Loucy (cell line): Measurements from ENCODE around the gene MTX2.

Experiments used
- H2AFZ ChIP-seq: fragments of 200-600 bp; sonication (generic); 2 replicates; pipeline ENCODE4 v1.6.0; 2016; ENCODE audit warnings: antibody characterized with exemption, mild to moderate bottlenecking, low read length, moderate library complexity
- H3F3A ChIP-seq: fragments of 200-600 bp; 2 replicates; pipeline ENCODE4 v1.6.0; 2016; ENCODE audit warnings: antibody characterized with exemption, low read depth, mild to moderate bottlenecking
- H3K27me3 ChIP-seq: fragments of 200-600 bp; sonication (generic); 2 replicates; pipeline ENCODE4 v1.6.1; 2014; ENCODE audit warnings: low read length, mild to moderate bottlenecking; ENCODE audit not compliant: insufficient read depth, poor library complexity, severe bottlenecking
- H3K36me3 ChIP-seq: fragments of 200-600 bp; sonication (generic); 2 replicates; pipeline ENCODE4 v1.6.1; 2016; ENCODE audit warnings: low read length; ENCODE audit not compliant: insufficient read depth
- H3K4me1 ChIP-seq: fragments of 200-600 bp; sonication (generic); 2 replicates; pipeline ENCODE4 v1.5.1; 2014; ENCODE audit warnings: low read length, mild to moderate bottlenecking; ENCODE audit not compliant: insufficient read depth, poor library complexity, severe bottlenecking
- H3K4me2 ChIP-seq: fragments of 200-600 bp; sonication (generic); 2 replicates; pipeline ENCODE4 v1.6.0; 2014; ENCODE audit warnings: antibody characterized with exemption, low read length, low read depth, mild to moderate bottlenecking; ENCODE audit not compliant: poor library complexity, severe bottlenecking
- H3K4me3 ChIP-seq: fragments of 200-600 bp; sonication (generic); 2 replicates; pipeline ENCODE4 v1.5.1; 2014; ENCODE audit warnings: low read length, mild to moderate bottlenecking, mixed read lengths; ENCODE audit not compliant: poor library complexity, severe bottlenecking
- H3K79me2 ChIP-seq: fragments of 200-600 bp; sonication (generic); 2 replicates; pipeline ENCODE4 v1.6.1; 2014; ENCODE audit warnings: low read length; ENCODE audit not compliant: insufficient read depth
- H3K9ac ChIP-seq: fragments of 200-600 bp; sonication (generic); 2 replicates; pipeline ENCODE4 v1.6.0; 2014; ENCODE audit warnings: mild to moderate bottlenecking, low read depth, low read length, moderate library complexity; ENCODE audit not compliant: poor library complexity, severe bottlenecking
- H3K9me2 ChIP-seq: fragments of 200-600 bp; sonication (generic); replicated peaks from 2 replicates; pipeline ENCODE4 v1.6.1; 2016; ENCODE audit warnings: low read depth, low read length, mixed read lengths
- H3K9me3 ChIP-seq: fragments of 200-600 bp; sonication (generic); 2 replicates; pipeline ENCODE4 v1.6.1; 2014; ENCODE audit warnings: mild to moderate bottlenecking, antibody characterized with exemption, low read length, low read depth; ENCODE audit not compliant: insufficient read depth
- H4K20me1 ChIP-seq: fragments of 200-600 bp; sonication (generic); 2 replicates; pipeline ENCODE4 v1.6.0; 2014; ENCODE audit warnings: antibody characterized with exemption, low read length, mild to moderate bottlenecking; ENCODE audit not compliant: insufficient read depth, poor library complexity, severe bottlenecking
- EZH2phosphoT487 ChIP-seq: fragments of 200-600 bp; IDR thresholded peaks from 2 replicates; pipeline ENCODE4 v1.6.1; 2018; ENCODE audit warnings: antibody characterized with exemption, mild to moderate bottlenecking, moderate library complexity, borderline replicate concordance
- TF ChIP-seq, protein P1 (sequence below): fragments of 200-600 bp; sonication (generic); conservative IDR thresholded peaks from 2 replicates; pipeline ENCODE4 v1.5.1; 2014; ENCODE audit warnings: mild to moderate bottlenecking, antibody characterized with exemption, low read length

MTX2 gene

GRCh38 chr2:176234940-176235339 is 34.3 kb upstream of the MTX2 start:
- H3K36me3 ChIP-seq: no peaks in the 10 kb centered on the region
- peaks cover 14% of the 10 kb centered on the region for H3K4me1 ChIP-seq
- H3K4me3 ChIP-seq: no peak overlapping the region
- no peaks in the 10 kb centered on the region for H3K9me2 ChIP-seq
- H4K20me1 ChIP-seq: no peaks in the 10 kb centered on the region
- no peaks in the 10 kb centered on the region for H3K79me2 ChIP-seq
- H3K27me3 ChIP-seq: no peaks in the 10 kb centered on the region
- no peaks in the 10 kb centered on the region for H3K9me3 ChIP-seq
- H3F3A ChIP-seq: no peaks in the 10 kb centered on the region
- TF ChIP-seq, protein P1, sequence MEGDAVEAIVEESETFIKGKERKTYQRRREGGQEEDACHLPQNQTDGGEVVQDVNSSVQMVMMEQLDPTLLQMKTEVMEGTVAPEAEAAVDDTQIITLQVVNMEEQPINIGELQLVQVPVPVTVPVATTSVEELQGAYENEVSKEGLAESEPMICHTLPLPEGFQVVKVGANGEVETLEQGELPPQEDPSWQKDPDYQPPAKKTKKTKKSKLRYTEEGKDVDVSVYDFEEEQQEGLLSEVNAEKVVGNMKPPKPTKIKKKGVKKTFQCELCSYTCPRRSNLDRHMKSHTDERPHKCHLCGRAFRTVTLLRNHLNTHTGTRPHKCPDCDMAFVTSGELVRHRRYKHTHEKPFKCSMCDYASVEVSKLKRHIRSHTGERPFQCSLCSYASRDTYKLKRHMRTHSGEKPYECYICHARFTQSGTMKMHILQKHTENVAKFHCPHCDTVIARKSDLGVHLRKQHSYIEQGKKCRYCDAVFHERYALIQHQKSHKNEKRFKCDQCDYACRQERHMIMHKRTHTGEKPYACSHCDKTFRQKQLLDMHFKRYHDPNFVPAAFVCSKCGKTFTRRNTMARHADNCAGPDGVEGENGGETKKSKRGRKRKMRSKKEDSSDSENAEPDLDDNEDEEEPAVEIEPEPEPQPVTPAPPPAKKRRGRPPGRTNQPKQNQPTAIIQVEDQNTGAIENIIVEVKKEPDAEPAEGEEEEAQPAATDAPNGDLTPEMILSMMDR: no peak
- TF ChIP-seq EZH2phosphoT487: no peak
- peak overlapping the region; percentile 40; the same call in 1 of the 2 replicates for H2AFZ ChIP-seq
- H3K9ac ChIP-seq: no peak overlapping the region
- no peak overlapping the region for H3K4me2 ChIP-seq

DNA sequence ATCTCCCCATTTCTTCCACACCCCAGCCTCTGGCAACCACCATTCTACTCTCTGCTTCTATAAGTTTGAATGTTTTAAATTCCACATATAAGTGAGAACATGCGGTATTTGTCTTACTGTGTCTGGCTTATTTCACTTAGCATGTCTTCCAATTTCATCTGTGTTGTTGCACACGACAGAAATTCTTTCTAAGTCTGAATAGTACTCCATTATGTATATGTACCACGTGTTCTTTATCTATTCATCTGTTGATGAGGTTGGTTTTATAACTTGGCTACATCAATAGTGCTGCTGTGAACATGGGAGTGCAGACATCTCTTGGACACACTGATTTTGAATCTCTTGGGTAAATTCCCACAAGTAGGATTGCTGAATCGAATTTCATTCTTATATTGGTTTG is 31.8 kb upstream of the MTX2 start:
- Histone ChIP-seq H3K4me2 (no peak overlapping the region), H3K4me1 (peaks cover 19% of the 10 kb centered on the region), H2AFZ (no peak overlapping the region), H3K36me3 (no peaks in the 10 kb centered on the region), H3K9me2 (no peaks in the 10 kb centered on the region), H3F3A (no peaks in the 10 kb centered on the region), H3K4me3 (no peak overlapping the region), H4K20me1 (no peaks in the 10 kb centered on the region), H3K79me2 (no peaks in the 10 kb centered on the region), H3K27me3 (no peaks in the 10 kb centered on the region), H3K9me3 (no peaks in the 10 kb centered on the region), H3K9ac (no peak overlapping the region)
- TF ChIP-seq, protein P1: no peak
- no peak for TF ChIP-seq EZH2phosphoT487

DNA sequence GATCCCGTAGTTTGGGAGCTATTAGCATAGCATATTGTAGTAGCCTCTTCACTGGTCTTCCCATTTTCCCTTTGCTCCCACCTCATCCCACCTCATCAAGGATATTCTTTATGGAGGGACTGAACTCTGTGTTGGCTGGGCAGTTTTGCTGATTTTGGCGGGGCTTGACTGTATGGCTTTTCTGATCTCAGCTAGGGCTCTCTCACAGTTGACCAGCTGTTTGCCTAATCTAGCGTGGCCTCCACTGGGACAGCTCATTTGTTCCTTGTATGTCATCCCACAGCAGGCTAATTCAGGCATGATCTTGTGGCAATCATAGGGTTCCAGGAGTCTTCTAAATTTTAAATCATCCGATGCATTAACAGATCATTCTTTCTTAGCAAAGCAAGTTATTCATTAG is 30.2 kb upstream of the MTX2 start:
- H3K9me2 ChIP-seq: no peaks in the 10 kb centered on the region
- no peak for TF ChIP-seq EZH2phosphoT487
- TF ChIP-seq, protein P1: no peak
- no peaks in the 10 kb centered on the region for H3K79me2 ChIP-seq
- no peaks in the 10 kb centered on the region for H4K20me1 ChIP-seq
- H3K4me2 ChIP-seq: no peak overlapping the region
- no peaks in the 10 kb centered on the region for H3K36me3 ChIP-seq
- H3F3A ChIP-seq: no peaks in the 10 kb centered on the region
- no peak overlapping the region for H3K4me3 ChIP-seq
- H2AFZ ChIP-seq: no peak overlapping the region
- H3K27me3 ChIP-seq: no peaks in the 10 kb centered on the region
- no peak overlapping the region for H3K9ac ChIP-seq
- no peaks in the 10 kb centered on the region for H3K9me3 ChIP-seq
- peaks cover 18% of the 10 kb centered on the region for H3K4me1 ChIP-seq
